ENCODE results near the gene FOXP1. TPM values are rescaled to one million over a fixed set of nuclear protein-coding genes. Genes with fewer than 3 reads are reported as not detected.

The FOXP1 gene
- total and polyA plus RNA-seq, 3 experiments from 2014 or later = 142 to 185 (median 147) TPM

GRCh38 chr3:71376911-71377310 is 206.6 kb downstream of the FOXP1 start:
- no peak for DNase-seq
- POLR2A ChIA-PET = no interaction called here
- no peak overlapping the region for H3K27ac Mint-ChIP-seq
- H3K36me3 Mint-ChIP-seq = peaks cover 4 to 26% (median 13%) of the 10 kb centered on the region in 3 donors
- Histone ChIP-seq H3K36me3 (ENCODE audit: insufficient read depth, low read length) (no peaks in the 10 kb centered on the region), H3K4me3 (ENCODE audit: low read length) (no peak overlapping the region), H3K27ac (ENCODE audit: low read depth, low read length) (no peak overlapping the region), H3K4me1 (ENCODE audit: insufficient read depth, low read length) (peaks cover 38% of the 10 kb centered on the region), H3K9me3 (ENCODE audit: low read length) (no peaks in the 10 kb centered on the region), H3K27me3 (ENCODE audit: insufficient read depth, low read length, poor library complexity, severe bottlenecking) (no peaks in the 10 kb centered on the region)
- H3K4me3 Mint-ChIP-seq = no peak overlapping the region
- H3K9me3 Mint-ChIP-seq = no peaks in the 10 kb centered on the region
- CTCF ChIA-PET = interaction anchor here (0.9 to 1.1 kb wide), 2 partner anchors 67 to 316 kb away, joined by 3 to 4 read pairs; no protein-coding TSS in a partner anchor
- peaks cover 32 to 77% (median 54%) of the 10 kb centered on the region in 3 donors for H3K4me1 Mint-ChIP-seq
- H3K27me3 Mint-ChIP-seq = no peaks in the 10 kb centered on the region

DNA sequence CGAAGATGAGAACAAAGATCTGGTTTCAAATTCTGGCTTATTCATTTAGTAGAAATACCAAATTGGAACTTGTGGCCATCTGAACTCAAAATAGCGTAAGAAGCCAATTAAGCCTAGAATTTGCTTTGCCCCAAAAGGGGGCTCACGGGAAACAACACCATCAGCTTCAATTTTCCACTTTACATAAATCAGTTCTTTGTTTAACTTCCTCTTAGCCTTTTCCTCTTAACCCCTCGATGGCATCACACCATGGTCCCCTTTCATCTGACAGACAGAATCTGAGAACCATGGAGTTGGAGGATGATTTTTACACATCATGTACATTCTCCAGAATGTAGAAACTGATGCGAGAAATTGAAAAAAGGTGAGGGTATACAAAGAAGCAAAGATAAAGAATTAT is 207.0 kb downstream of the FOXP1 start:
- Mint-ChIP-seq H3K9me3 (no peaks in the 10 kb centered on the region), H3K36me3 (peaks cover 4 to 30% (median 12%) of the 10 kb centered on the region in 3 donors), H3K4me1 (peaks cover 33 to 78% (median 58%) of the 10 kb centered on the region in 3 donors), H3K4me3 (no peak overlapping the region), H3K27me3 (no peaks in the 10 kb centered on the region), H3K27ac (peak overlapping the region in 1 of 8 donors; percentile 17)
- ChIA-PET CTCF (interaction anchor here (0.9 kb wide), 1 partner anchor 316 kb away, joined by 3 read pairs; no protein-coding TSS in a partner anchor), POLR2A (interaction anchor here (0.6 kb wide), 1 partner anchor 318 kb away, joined by 3 read pairs; no protein-coding TSS in a partner anchor)
- no peak overlapping the region for H3K4me3 ChIP-seq (ENCODE audit: low read length)
- H3K9me3 ChIP-seq (ENCODE audit: low read length) = no peaks in the 10 kb centered on the region
- H3K27me3 ChIP-seq (ENCODE audit: insufficient read depth, low read length, poor library complexity, severe bottlenecking) = no peaks in the 10 kb centered on the region
- no peak overlapping the region for H3K27ac ChIP-seq (ENCODE audit: low read depth, low read length)
- H3K36me3 ChIP-seq (ENCODE audit: insufficient read depth, low read length) = no peaks in the 10 kb centered on the region
- H3K4me1 ChIP-seq (ENCODE audit: insufficient read depth, low read length) = peaks cover 43% of the 10 kb centered on the region
- DNase-seq = no peak

DNA sequence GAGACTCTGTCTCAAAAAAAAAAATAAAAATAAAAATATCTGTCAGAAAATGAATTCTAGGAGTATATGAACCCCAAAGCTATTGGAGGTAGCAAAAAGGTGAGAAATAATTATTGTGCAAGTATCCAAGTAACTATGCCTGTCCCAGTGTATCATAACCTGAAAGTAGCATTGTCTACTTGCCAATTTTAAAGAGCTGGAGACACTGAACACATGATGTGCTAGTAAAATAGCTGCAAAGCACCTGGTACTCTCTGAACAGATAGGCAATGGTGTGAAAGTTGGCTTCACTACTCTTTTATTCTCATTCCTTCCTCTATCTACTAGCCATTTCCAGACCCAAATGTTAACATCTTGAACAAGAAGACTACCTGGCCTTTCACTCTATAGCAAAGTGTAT is 208.9 kb downstream of the FOXP1 start:
- Histone ChIP-seq H3K27me3 (ENCODE audit: insufficient read depth, low read length, poor library complexity, severe bottlenecking) (no peaks in the 10 kb centered on the region), H3K4me3 (ENCODE audit: low read length) (no peak overlapping the region), H3K9me3 (ENCODE audit: low read length) (no peaks in the 10 kb centered on the region), H3K27ac (ENCODE audit: low read depth, low read length) (no peak overlapping the region), H3K36me3 (ENCODE audit: insufficient read depth, low read length) (no peaks in the 10 kb centered on the region), H3K4me1 (ENCODE audit: insufficient read depth, low read length) (peaks cover 62% of the 10 kb centered on the region)
- Mint-ChIP-seq H3K4me3 (no peak overlapping the region), H3K4me1 (peaks cover 38 to 83% (median 63%) of the 10 kb centered on the region in 3 donors), H3K9me3 (no peaks in the 10 kb centered on the region), H3K27me3 (no peaks in the 10 kb centered on the region), H3K36me3 (peaks cover 0 to 27% (median 7%) of the 10 kb centered on the region in 3 donors), H3K27ac (peak overlapping the region in 5 of 8 donors; percentile 7 to 85 (median 52))
- no peak for DNase-seq
- POLR2A ChIA-PET = interaction anchor here (0.7 kb wide), 1 partner anchor 28 kb away, joined by 3 read pairs; no protein-coding TSS in a partner anchor
- CTCF ChIA-PET = interaction anchor here (0.5 to 0.6 kb wide), 2 partner anchors 205 to 430 kb away, joined by 3 to 4 read pairs; no protein-coding TSS in a partner anchor

- no peaks in the 10 kb centered on the region for H3K36me3 ChIP-seq (ENCODE audit: insufficient read depth, low read length)
- H3K36me3 Mint-ChIP-seq = peaks cover 0 to 26% (median 7%) of the 10 kb centered on the region in 3 donors
- peak overlapping the region; percentile 43 to 94 (median 86) for H3K27ac Mint-ChIP-seq
- no peaks in the 10 kb centered on the region for H3K27me3 Mint-ChIP-seq
- DNase-seq = peak in 2 of 5 donors; percentile 62 to 92
- ChIA-PET POLR2A (no interaction called here), CTCF (interaction anchor here (0.8 kb wide), 1 partner anchor 26 kb away, joined by 3 read pairs; no protein-coding TSS in a partner anchor)
- H3K4me3 Mint-ChIP-seq = peak overlapping the region in 5 of 7 donors; percentile 17 to 59 (median 47)
- no peaks in the 10 kb centered on the region for H3K27me3 ChIP-seq (ENCODE audit: insufficient read depth, low read length, poor library complexity, severe bottlenecking)
- peaks cover 63% of the 10 kb centered on the region for H3K4me1 ChIP-seq (ENCODE audit: insufficient read depth, low read length)
- no peak overlapping the region for H3K4me3 ChIP-seq (ENCODE audit: low read length)
- no peak overlapping the region for H3K27ac ChIP-seq (ENCODE audit: low read depth, low read length)
- peaks cover 42 to 83% (median 60%) of the 10 kb centered on the region in 3 donors for H3K4me1 Mint-ChIP-seq
- H3K9me3 ChIP-seq (ENCODE audit: low read length) = no peaks in the 10 kb centered on the region
- H3K9me3 Mint-ChIP-seq = no peaks in the 10 kb centered on the region
Measured at GRCh38 chr3:71372911-71373637, 210.5 kb downstream of the FOXP1 start.

DNA sequence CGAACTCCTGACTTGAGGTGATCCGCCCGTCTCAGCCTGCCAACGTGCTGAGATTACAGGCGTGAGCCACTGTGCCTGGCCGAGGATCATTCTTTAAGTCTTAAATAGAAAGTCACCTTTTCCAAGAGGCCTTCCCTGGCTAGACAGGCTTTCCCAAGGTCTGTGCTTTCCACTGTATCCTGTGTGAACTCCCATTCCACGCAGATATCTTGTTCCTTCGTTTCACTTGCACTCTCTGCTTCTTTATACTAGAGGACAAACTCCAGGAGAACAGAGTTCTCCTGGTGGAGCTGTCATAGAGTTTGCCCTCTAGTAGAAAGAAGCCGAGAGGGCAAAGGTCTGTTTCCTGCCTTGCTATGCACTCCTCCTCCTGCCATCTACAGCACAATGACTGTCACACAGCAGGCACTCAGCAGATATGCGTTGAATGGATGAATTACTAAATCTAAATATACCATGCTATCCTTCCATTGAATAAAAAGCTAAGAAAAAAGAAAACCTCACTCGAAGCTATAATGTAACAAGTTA is 211.2 kb downstream of the FOXP1 start:
- ChIA-PET CTCF (no interaction called here), POLR2A (no interaction called here)
- no peak overlapping the region for H3K4me3 ChIP-seq (ENCODE audit: low read length)

GRCh38 chr3:71371282-71371681 is 212.2 kb downstream of the FOXP1 start:
- Histone ChIP-seq H3K27ac (ENCODE audit: low read depth, low read length) (no peak overlapping the region), H3K27me3 (ENCODE audit: insufficient read depth, low read length, poor library complexity, severe bottlenecking) (no peaks in the 10 kb centered on the region), H3K36me3 (ENCODE audit: insufficient read depth, low read length) (no peaks in the 10 kb centered on the region), H3K9me3 (ENCODE audit: low read length) (no peaks in the 10 kb centered on the region), H3K4me1 (ENCODE audit: insufficient read depth, low read length) (peaks cover 76% of the 10 kb centered on the region), H3K4me3 (ENCODE audit: low read length) (no peak overlapping the region)
- ChIA-PET CTCF (interaction anchor here (0.7 kb wide), 1 partner anchor 126 kb away, joined by 3 read pairs; no protein-coding TSS in a partner anchor), POLR2A (no interaction called here)
- Mint-ChIP-seq H3K36me3 (peaks cover 0 to 29% (median 14%) of the 10 kb centered on the region in 3 donors), H3K27ac (peak overlapping the region in 3 of 8 donors; percentile 23 to 60 (median 47)), H3K27me3 (no peaks in the 10 kb centered on the region), H3K4me1 (peaks cover 50 to 88% (median 60%) of the 10 kb centered on the region in 3 donors), H3K9me3 (no peaks in the 10 kb centered on the region), H3K4me3 (no peak overlapping the region)
- no peak for DNase-seq

More for the DNA sequence above, 211.2 kb downstream of the FOXP1 start:
- Histone ChIP-seq H3K36me3 (ENCODE audit: insufficient read depth, low read length) (no peaks in the 10 kb centered on the region), H3K27ac (ENCODE audit: low read depth, low read length) (no peak overlapping the region), H3K9me3 (ENCODE audit: low read length) (no peaks in the 10 kb centered on the region), H3K27me3 (ENCODE audit: insufficient read depth, low read length, poor library complexity, severe bottlenecking) (no peaks in the 10 kb centered on the region), H3K4me1 (ENCODE audit: insufficient read depth, low read length) (peaks cover 66% of the 10 kb centered on the region)
- peaks cover 45 to 81% (median 56%) of the 10 kb centered on the region in 3 donors for H3K4me1 Mint-ChIP-seq
- H3K36me3 Mint-ChIP-seq = peaks cover 0 to 24% (median 9%) of the 10 kb centered on the region in 3 donors
- no peaks in the 10 kb centered on the region for H3K27me3 Mint-ChIP-seq
- no peak for DNase-seq
- peak overlapping the region in 7 of 8 donors; percentile 43 to 94 (median 88) for H3K27ac Mint-ChIP-seq
- peak overlapping the region in 4 of 7 donors; percentile 19 to 59 (median 47) for H3K4me3 Mint-ChIP-seq
- H3K9me3 Mint-ChIP-seq = no peaks in the 10 kb centered on the region

GRCh38 chr3:71370467-71370866 is 213.1 kb downstream of the FOXP1 start:
- Mint-ChIP-seq H3K4me1 (peaks cover 51 to 88% (median 67%) of the 10 kb centered on the region in 3 donors), H3K4me3 (no peak overlapping the region), H3K9me3 (no peaks in the 10 kb centered on the region), H3K36me3 (peaks cover 0 to 28% (median 15%) of the 10 kb centered on the region in 3 donors), H3K27me3 (no peaks in the 10 kb centered on the region), H3K27ac (peak overlapping the region in 3 of 8 donors; percentile 16 to 54 (median 26))
- Histone ChIP-seq H3K4me1 (ENCODE audit: insufficient read depth, low read length) (peaks cover 75% of the 10 kb centered on the region), H3K4me3 (ENCODE audit: low read length) (no peak overlapping the region), H3K27me3 (ENCODE audit: insufficient read depth, low read length, poor library complexity, severe bottlenecking) (no peaks in the 10 kb centered on the region), H3K36me3 (ENCODE audit: insufficient read depth, low read length) (no peaks in the 10 kb centered on the region), H3K9me3 (ENCODE audit: low read length) (no peaks in the 10 kb centered on the region), H3K27ac (ENCODE audit: low read depth, low read length) (no peak overlapping the region)
- ChIA-PET CTCF (interaction anchor here (0.7 kb wide), 1 partner anchor 127 kb away, joined by 3 read pairs; no protein-coding TSS in a partner anchor), POLR2A (no interaction called here)
- DNase-seq = no peak

All from CD8-positive, alpha-beta memory T cell (primary cell).